ENCODE data around the gene OARD1. TPM values are rescaled to one million over a fixed set of nuclear protein-coding genes. Genes with fewer than 3 reads are reported as not detected.

The OARD1 gene
- total and polyA plus RNA-seq, 2 of the 8 experiments (the other 6 are each of a cell fraction or from before 2014, with no cell fraction given), result 16.8 to 35.8 TPM

GRCh38 chr6:41075651-41076626, 3.8 kb upstream of the OARD1 start (continued):
- TF ChIP-seq BCL11A (IDR thresholded peaks at IDR 0.05; ENCODE audit: low read depth in 2 of 2, low read length in 2 of 2) (no peak), BACH1 (IDR thresholded peaks at IDR 0.05; ENCODE audit: low read length) (no peak), KDM4A (IDR thresholded peaks at IDR 0.05; ENCODE audit: low read depth, low read length, severe bottlenecking) (no peak)
